IMR-90 (cell line): ENCODE results near the gene ATF7IP. TPM values are rescaled to one million over a fixed set of nuclear protein-coding genes. Genes with fewer than 3 reads are reported as not detected.

Source experiments
- ATAC-seq: fragments of 200-7000 bp; cut with Tn5 transposase; 2 replicates; pipeline ENCODE4 v1.9.1; 2020; ENCODE audit warnings: low read depth, mild to moderate bottlenecking, moderate library complexity
- BruUV-seq: library from RNA; stranded (reverse); fragments of 400-500 nt; replicated peaks from 2 replicates; lab custom pipeline; 2021; lab: Mats Ljungman, UMichigan
- CTCF ChIA-PET: fragments of 300-600 bp; formaldehyde crosslinking; extraction: SDS; loops from one replicate; lab custom pipeline; 2021; ENCODE audit warnings: antibody characterized with exemption; lab: Yijun Ruan, JAX
- POLR2A ChIA-PET: fragments of 300-600 bp; sonication (Branson Sonifier 250); formaldehyde crosslinking; loops from one replicate; lab custom pipeline; 2022; ENCODE audit warnings: antibody characterized with exemption; ENCODE audit not compliant: unreplicated experiment; lab: Charles Lee
- DNase-seq: peaks from one replicate; pipeline ENCODE4 v3.0.0; 2013
- H2AFZ ChIP-seq: replicated peaks from 2 replicates; pipeline ENCODE3; 2013; ENCODE audit warnings: low read length, mild to moderate bottlenecking; ENCODE audit not compliant: poor library complexity
- H2AK5ac ChIP-seq: 2 replicates; pipeline ENCODE4 v1.6.1; 2013; ENCODE audit warnings: low read depth, low read length, inconsistent platforms
- H2AK9ac ChIP-seq: replicated peaks from 2 replicates; pipeline ENCODE3; 2013; ENCODE audit warnings: mild to moderate bottlenecking, low read depth, low read length, moderate library complexity; ENCODE audit not compliant: poor library complexity
- H2BK120ac ChIP-seq: 2 replicates; pipeline ENCODE4 v1.6.1; 2013; ENCODE audit warnings: low read depth, low read length, inconsistent platforms
- H2BK15ac ChIP-seq: 3 replicates; pipeline ENCODE4 v1.6.1; 2013; ENCODE audit warnings: low read depth, low read length, inconsistent platforms
- H2BK20ac ChIP-seq: 2 replicates; pipeline ENCODE4 v1.6.1; 2013; ENCODE audit warnings: low read depth, mild to moderate bottlenecking, inconsistent platforms, low read length, moderate library complexity
- H2BK5ac ChIP-seq: 2 replicates; pipeline ENCODE4 v1.6.1; 2013; ENCODE audit warnings: mild to moderate bottlenecking, low read depth, low read length, inconsistent platforms; ENCODE audit not compliant: poor library complexity, severe bottlenecking
- H3K14ac ChIP-seq: replicated peaks from 2 replicates; pipeline ENCODE4 v1.6.1; 2013; ENCODE audit warnings: low read depth, low read length, inconsistent platforms
- H3K18ac ChIP-seq: 2 replicates; pipeline ENCODE4 v1.6.1; 2013; ENCODE audit warnings: low read depth, low read length, control low read depth
- H3K23ac ChIP-seq: 2 replicates; pipeline ENCODE4 v1.6.1; 2013; ENCODE audit warnings: low read depth, low read length, inconsistent platforms
- H3K27ac ChIP-seq: 2 replicates; pipeline ENCODE4 v1.5.1; 2013; ENCODE audit warnings: mild to moderate bottlenecking, control low read depth, low read length; ENCODE audit not compliant: insufficient read depth
- H3K27me3 ChIP-seq: 2 replicates; pipeline ENCODE4 v1.6.1; 2013; ENCODE audit warnings: low read length; ENCODE audit not compliant: control insufficient read depth, insufficient read depth
- H3K36me3 ChIP-seq: 2 replicates; pipeline ENCODE4 v1.6.1; 2013; ENCODE audit warnings: low read length, mixed read lengths; ENCODE audit not compliant: control insufficient read depth, insufficient read depth
- H3K4ac ChIP-seq: 2 replicates; pipeline ENCODE4 v1.6.1; 2013; ENCODE audit warnings: low read depth, low read length, inconsistent platforms
- H3K4me1 ChIP-seq: 2 replicates; pipeline ENCODE4 v1.6.1; 2013; ENCODE audit warnings: low read length, mixed read lengths; ENCODE audit not compliant: control insufficient read depth, insufficient read depth
- H3K4me2 ChIP-seq: 2 replicates; pipeline ENCODE4 v1.6.1; 2013; ENCODE audit warnings: low read depth, mild to moderate bottlenecking, control low read depth, low read length, moderate library complexity
- H3K4me3 ChIP-seq: 2 replicates; pipeline ENCODE4 v1.5.1; 2013; ENCODE audit warnings: low read depth, mild to moderate bottlenecking, control low read depth, low read length, moderate library complexity; ENCODE audit not compliant: insufficient read depth
- H3K56ac ChIP-seq: 2 replicates; pipeline ENCODE4 v1.6.1; 2013; ENCODE audit warnings: low read length, inconsistent platforms; ENCODE audit not compliant: insufficient read depth; ENCODE audit errors: extremely low read depth
- H3K79me1 ChIP-seq, 2 experiments: 2 replicates each; pipeline ENCODE4 v1.6.1; 2013; ENCODE audit warnings: low read length in 2 of 2, inconsistent platforms in 1 of 2, low read depth in 1 of 2
- H3K9ac ChIP-seq: 2 replicates; pipeline ENCODE4 v1.6.1; 2013; ENCODE audit warnings: low read depth, low read length, control low read depth
- H3K9me1 ChIP-seq: 2 replicates; pipeline ENCODE4 v1.6.1; 2013; ENCODE audit warnings: low read length, inconsistent platforms; ENCODE audit not compliant: insufficient read depth
- H3K9me3 ChIP-seq: 2 replicates; pipeline ENCODE4 v1.6.1; 2013; ENCODE audit warnings: low read length; ENCODE audit not compliant: control insufficient read depth, insufficient read depth
- H4K20me1 ChIP-seq: 2 replicates; pipeline ENCODE4 v1.6.1; 2013; ENCODE audit warnings: low read length, inconsistent platforms; ENCODE audit not compliant: insufficient read depth
- H4K5ac ChIP-seq: 2 replicates; pipeline ENCODE4 v1.6.1; 2013; ENCODE audit warnings: mild to moderate bottlenecking, low read depth, low read length, control low read depth
- H4K8ac ChIP-seq, 2 experiments: 2 replicates each; pipeline ENCODE4 v1.6.1; 2013; ENCODE audit warnings: low read depth in 2 of 2, low read length in 2 of 2, control low read depth in 1 of 2, inconsistent platforms in 1 of 2
- H4K91ac ChIP-seq: 2 replicates; pipeline ENCODE4 v1.6.1; 2013; ENCODE audit warnings: low read depth, low read length, inconsistent platforms; ENCODE audit not compliant: insufficient read depth
- BHLHE40 ChIP-seq: fragments of 150-350 bp; IDR thresholded peaks from 2 replicates; pipeline ENCODE4 v1.6.1; 2016; ENCODE audit warnings: mild to moderate bottlenecking, low read depth, low read length
- CEBPB ChIP-seq: IDR thresholded peaks from 2 replicates; pipeline ENCODE4 v1.6.1; 2012; ENCODE audit warnings: low read depth, low read length, improper control_type of control experiment
- CHD1 ChIP-seq: IDR thresholded peaks from 2 replicates; pipeline ENCODE4 v1.6.1; 2012; ENCODE audit warnings: low read depth, low read length, improper control_type of control experiment
- CTCF ChIP-seq: conservative IDR thresholded peaks from 2 replicates; pipeline ENCODE4 v1.5.1; 2012; ENCODE audit warnings: mild to moderate bottlenecking, low read depth, low read length, improper control_type of control experiment
- ELK1 ChIP-seq: fragments of 150-350 bp; IDR thresholded peaks from 2 replicates; pipeline ENCODE4 v1.6.1; 2016; ENCODE audit warnings: low read depth, mild to moderate bottlenecking, low read length, moderate library complexity, borderline replicate concordance
- FOS ChIP-seq: fragments of 150-350 bp; IDR thresholded peaks from 2 replicates; pipeline ENCODE4 v1.6.1; 2016; ENCODE audit warnings: low read depth, low read length
- MAFK ChIP-seq: IDR thresholded peaks from 2 replicates; pipeline ENCODE4 v1.6.1; 2012; ENCODE audit warnings: low read depth, low read length, improper control_type of control experiment
- MAZ ChIP-seq: IDR thresholded peaks from 2 replicates; pipeline ENCODE4 v1.6.1; 2012; ENCODE audit warnings: low read depth, mild to moderate bottlenecking, low read length, improper control_type of control experiment, moderate library complexity, borderline replicate concordance
- MXI1 ChIP-seq: IDR thresholded peaks from 2 replicates; pipeline ENCODE4 v1.6.1; 2012; ENCODE audit warnings: low read depth, mild to moderate bottlenecking, low read length, moderate library complexity, borderline replicate concordance
- NFE2L2 ChIP-seq: fragments of 150-350 bp; IDR thresholded peaks from 2 replicates; pipeline ENCODE4 v1.6.1; 2016; ENCODE audit warnings: low read depth, mild to moderate bottlenecking, low read length
- POLR2A ChIP-seq: IDR thresholded peaks from 2 replicates; pipeline ENCODE4 v1.6.1; 2012; ENCODE audit warnings: mild to moderate bottlenecking, low read depth, low read length
- RAD21 ChIP-seq: IDR thresholded peaks from 2 replicates; pipeline ENCODE4 v1.6.1; 2012; ENCODE audit warnings: low read length, improper control_type of control experiment
- RCOR1 ChIP-seq: IDR thresholded peaks from 2 replicates; pipeline ENCODE4 v1.6.1; 2012; ENCODE audit warnings: mild to moderate bottlenecking, low read length, improper control_type of control experiment; ENCODE audit not compliant: insufficient replicate concordance
- RFX5 ChIP-seq: IDR thresholded peaks from 2 replicates; pipeline ENCODE4 v1.8.0; 2012; ENCODE audit warnings: low read depth, mild to moderate bottlenecking, low read length, moderate library complexity
- SMC3 ChIP-seq: fragments of 150-350 bp; IDR thresholded peaks from 2 replicates; pipeline ENCODE4 v1.6.1; 2016; ENCODE audit warnings: low read depth, mild to moderate bottlenecking, antibody characterized with exemption, low read length, moderate library complexity
- USF2 ChIP-seq: fragments of 150-350 bp; IDR thresholded peaks from 2 replicates; pipeline ENCODE4 v1.6.1; 2017; ENCODE audit warnings: mild to moderate bottlenecking, antibody characterized with exemption, low read length, low read depth
- dilution Hi-C: fragments of 300-500 bp; cut with HindIII; formaldehyde crosslinking; loops from one replicate; pipeline ENCODE4 v1.14.3; 2018; ENCODE audit warnings: low sequenced_read_pairs; ENCODE audit not compliant: unreplicated experiment
- in situ Hi-C: fragments of 300-500 bp; cut with MboI; formaldehyde crosslinking; loops from 3 replicates; pipeline ENCODE4 v1.14.3; 2019; ENCODE audit warnings: low sequenced_read_pairs, inconsistent platforms, mixed read lengths
- intact Hi-C: fragments of 100-400 bp; cut with micrococcal nuclease; formaldehyde crosslinking; loops from 2 replicates; pipeline ENCODE4 v1.10.0; 2022
- polyA plus RNA-seq, 3 experiments: library from polyadenylated mRNA; depleted of rRNA; stranded (reverse); fragments of >200 nt; gene quantifications; 2 replicates each; pipeline ENCODE4 v1.2.3, GENCODE V29; 2012; ENCODE audit warnings: low replicate concordance in 1 of 3
- total RNA-seq: library from RNA; depleted of rRNA; stranded (reverse); fragments of >200 nt; gene quantifications from 2 replicates; pipeline ENCODE4 v1.2.3, GENCODE V29; 2012

ATF7IP gene
- total and polyA plus RNA-seq, 2 of the 4 experiments (the other 2 are of a cell fraction): 9.4 to 22.8 TPM

- no peak overlapping the region for H3K56ac ChIP-seq
- no peak for TF ChIP-seq MAFK
- TF ChIP-seq RCOR1: no peak
- TF ChIP-seq CTCF: no peak
- TF ChIP-seq USF2: no peak
- no peak for TF ChIP-seq SMC3
- no peak for TF ChIP-seq RFX5
- no peak for TF ChIP-seq RAD21
- TF ChIP-seq CHD1: no peak
- no peak for TF ChIP-seq CEBPB
- TF ChIP-seq ELK1: no peak
- TF ChIP-seq MAZ: no peak
- TF ChIP-seq BHLHE40: no peak
- no peak for TF ChIP-seq NFE2L2
- TF ChIP-seq MXI1: no peak
- TF ChIP-seq FOS: no peak
- no peak for TF ChIP-seq POLR2A
- H3K4me1 ChIP-seq: no peaks in the 10 kb centered on the region
- no peaks in the 10 kb centered on the region for H3K79me1 ChIP-seq
- in situ Hi-C loops (no loop called here), dilution Hi-C loops (no loop called here), intact Hi-C loops (no loop called here)
- H3K36me3 ChIP-seq: no peaks in the 10 kb centered on the region
- no peak overlapping the region for H2BK120ac ChIP-seq
- no peak overlapping the region for H2BK15ac ChIP-seq
- H3K9me1 ChIP-seq: no peaks in the 10 kb centered on the region
- no TSS peak for BruUV-seq
- H4K8ac ChIP-seq: no peak overlapping the region
- ATAC-seq (no peak), DNase-seq (no peak)
- no peak overlapping the region for H3K14ac ChIP-seq
- H3K23ac ChIP-seq: no peak overlapping the region
- H4K20me1 ChIP-seq: no peaks in the 10 kb centered on the region
- no peak overlapping the region for H2AK9ac ChIP-seq
- no peak overlapping the region for H4K91ac ChIP-seq
- H3K18ac ChIP-seq: no peak overlapping the region
- no peak overlapping the region for H2AK5ac ChIP-seq
- H3K4me2 ChIP-seq: no peak overlapping the region
- no peak overlapping the region for H2BK5ac ChIP-seq
- H3K4ac ChIP-seq: no peak overlapping the region
- H2AFZ ChIP-seq: no peak overlapping the region
- H3K9ac ChIP-seq: no peak overlapping the region
- CTCF ChIA-PET: no interaction called here
- peaks cover 9% of the 10 kb centered on the region; the same call in 1 of the 2 replicates for H3K9me3 ChIP-seq
- no peaks in the 10 kb centered on the region for H3K27me3 ChIP-seq
- no peak overlapping the region for H4K5ac ChIP-seq
- H3K27ac ChIP-seq: no peak overlapping the region
- no peak overlapping the region for H3K4me3 ChIP-seq
- POLR2A ChIA-PET: interaction anchor here (0.6 kb wide), 1 partner anchor 41 kb away, joined by 6 read pairs; no protein-coding TSS in a partner anchor
- H2BK20ac ChIP-seq: no peak overlapping the region
These were observed 156.3 kb downstream of the ATF7IP start for GRCh38 chr12:14521822-14522221.
